Smooth muscle cell (in vitro differentiated cells): ENCODE data around the gene TBC1D13. TPM values are rescaled to one million over a fixed set of nuclear protein-coding genes. Genes with fewer than 3 reads are reported as not detected.

Experiments
- DNase-seq: peaks from one replicate; lab custom pipeline; 2025; ENCODE audit not compliant: unreplicated experiment; lab: John Stamatoyannopoulos, UW
- H2AFZ ChIP-seq: fragments of 200-600 bp; sonication (generic); 2 replicates; pipeline ENCODE4 v1.6.0; 2016; ENCODE audit warnings: antibody characterized with exemption, low read depth, mild to moderate bottlenecking
- H3F3A ChIP-seq: fragments of 200-600 bp; sonication (generic); 2 replicates; pipeline ENCODE4 v1.6.0; 2017; ENCODE audit warnings: antibody characterized with exemption, low read depth
- H3K27ac ChIP-seq: fragments of 200-600 bp; sonication (generic); 2 replicates; pipeline ENCODE4 v1.5.1; 2016; ENCODE audit warnings: low read depth, mild to moderate bottlenecking
- H3K27me3 ChIP-seq: fragments of 200-600 bp; sonication (generic); 2 replicates; pipeline ENCODE4 v1.6.1; 2016; ENCODE audit warnings: low read depth, mild to moderate bottlenecking
- H3K36me3 ChIP-seq: fragments of 200-600 bp; sonication (generic); 2 replicates; pipeline ENCODE4 v1.5.1; 2016; ENCODE audit warnings: low read depth
- H3K4me1 ChIP-seq: fragments of 200-600 bp; sonication (generic); 2 replicates; pipeline ENCODE4 v1.5.1; 2016; ENCODE audit warnings: low read depth
- H3K4me2 ChIP-seq: fragments of 200-600 bp; sonication (generic); 2 replicates; pipeline ENCODE4 v1.6.0; 2016; ENCODE audit warnings: mild to moderate bottlenecking
- H3K4me3 ChIP-seq: fragments of 200-600 bp; sonication (generic); 2 replicates; pipeline ENCODE4 v1.5.1; 2016; ENCODE audit warnings: mild to moderate bottlenecking
- H3K79me2 ChIP-seq: fragments of 200-600 bp; sonication (generic); 2 replicates; pipeline ENCODE4 v1.6.0; 2016; ENCODE audit warnings: low read depth, mild to moderate bottlenecking
- H3K9ac ChIP-seq: fragments of 200-600 bp; sonication (generic); 2 replicates; pipeline ENCODE4 v1.6.0; 2016; ENCODE audit warnings: low read depth
- H3K9me3 ChIP-seq: fragments of 200-600 bp; sonication (generic); replicated peaks from 2 replicates; pipeline ENCODE4 v1.5.1; 2016; ENCODE audit warnings: low read depth
- H4K20me1 ChIP-seq: fragments of 200-600 bp; sonication (generic); 2 replicates; pipeline ENCODE4 v1.6.0; 2016; ENCODE audit warnings: low read depth
- WGBS: methylation state at CpG from one replicate; pipeline ENCODE4 v1.1.7; 2016; ENCODE audit warnings: low lambda C conversion rate; 5-methylcytosine and 5-hydroxymethylcytosine counted together
- polyA plus RNA-seq: library from polyadenylated mRNA; unstranded; fragments of >200 nt; fragmentation: Nextera tagmentation; extraction: Ambion mirVana; gene quantifications from 2 replicates; pipeline ENCODE4 v1.2.1, GENCODE V29; 2016
- total RNA-seq: library from RNA; depleted of rRNA; stranded (reverse); fragments of >200 nt; gene quantifications from 2 replicates; pipeline ENCODE4 v1.2.3, GENCODE V29; 2014
- TF ChIP-seq, protein P1 (sequence below): fragments of 200-600 bp; sonication (generic); IDR thresholded peaks from 2 replicates; pipeline ENCODE4 v1.5.1; 2017; ENCODE audit warnings: borderline replicate concordance, mild to moderate bottlenecking, antibody characterized with exemption; ENCODE audit not compliant: insufficient read depth, poor library complexity, severe bottlenecking

The TBC1D13 gene
- total and polyA plus RNA-seq, 2 experiments from 2014 or later, result 7.6 to 29.3 TPM

DNA sequence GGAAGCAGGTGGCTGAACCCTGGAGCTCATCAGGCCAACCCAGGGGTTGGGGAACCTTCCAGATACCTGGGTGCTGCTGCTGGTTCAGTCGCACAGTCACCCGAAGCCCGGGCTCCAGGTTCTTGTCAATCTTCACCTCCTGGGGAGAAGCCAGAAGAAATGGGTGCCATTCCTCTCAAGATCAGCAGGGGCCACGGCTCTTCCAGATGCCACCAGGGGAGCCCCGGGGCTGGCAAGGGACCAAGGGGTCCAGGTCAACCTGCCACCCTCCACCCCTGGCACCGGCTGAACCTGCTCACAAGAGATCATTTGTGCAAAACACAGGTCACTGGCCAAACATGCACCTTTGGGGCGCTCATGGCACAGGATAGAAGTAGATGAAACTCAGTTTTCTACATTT lies 37.9 kb downstream of the TBC1D13 start:
- DNase-seq, result no peak
- H3K4me1 ChIP-seq, result peaks cover 8% of the 10 kb centered on the region
- H3K27ac ChIP-seq, result no peak overlapping the region
- no peak overlapping the region for H3K9ac ChIP-seq
- H3K4me2 ChIP-seq, result no peak overlapping the region
- H3F3A ChIP-seq, result no peaks in the 10 kb centered on the region
- TF ChIP-seq, protein P1, sequence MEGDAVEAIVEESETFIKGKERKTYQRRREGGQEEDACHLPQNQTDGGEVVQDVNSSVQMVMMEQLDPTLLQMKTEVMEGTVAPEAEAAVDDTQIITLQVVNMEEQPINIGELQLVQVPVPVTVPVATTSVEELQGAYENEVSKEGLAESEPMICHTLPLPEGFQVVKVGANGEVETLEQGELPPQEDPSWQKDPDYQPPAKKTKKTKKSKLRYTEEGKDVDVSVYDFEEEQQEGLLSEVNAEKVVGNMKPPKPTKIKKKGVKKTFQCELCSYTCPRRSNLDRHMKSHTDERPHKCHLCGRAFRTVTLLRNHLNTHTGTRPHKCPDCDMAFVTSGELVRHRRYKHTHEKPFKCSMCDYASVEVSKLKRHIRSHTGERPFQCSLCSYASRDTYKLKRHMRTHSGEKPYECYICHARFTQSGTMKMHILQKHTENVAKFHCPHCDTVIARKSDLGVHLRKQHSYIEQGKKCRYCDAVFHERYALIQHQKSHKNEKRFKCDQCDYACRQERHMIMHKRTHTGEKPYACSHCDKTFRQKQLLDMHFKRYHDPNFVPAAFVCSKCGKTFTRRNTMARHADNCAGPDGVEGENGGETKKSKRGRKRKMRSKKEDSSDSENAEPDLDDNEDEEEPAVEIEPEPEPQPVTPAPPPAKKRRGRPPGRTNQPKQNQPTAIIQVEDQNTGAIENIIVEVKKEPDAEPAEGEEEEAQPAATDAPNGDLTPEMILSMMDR, result no peak
- H3K79me2 ChIP-seq, result no peaks in the 10 kb centered on the region
- no peaks in the 10 kb centered on the region for H3K9me3 ChIP-seq
- H3K4me3 ChIP-seq, result no peak overlapping the region
- WGBS, result 98% methylated on average over 7 of the region's 7 CpGs
- no peak overlapping the region for H2AFZ ChIP-seq
- no peaks in the 10 kb centered on the region for H3K36me3 ChIP-seq
- H4K20me1 ChIP-seq, result no peaks in the 10 kb centered on the region
- H3K27me3 ChIP-seq, result no peaks in the 10 kb centered on the region

DNA sequence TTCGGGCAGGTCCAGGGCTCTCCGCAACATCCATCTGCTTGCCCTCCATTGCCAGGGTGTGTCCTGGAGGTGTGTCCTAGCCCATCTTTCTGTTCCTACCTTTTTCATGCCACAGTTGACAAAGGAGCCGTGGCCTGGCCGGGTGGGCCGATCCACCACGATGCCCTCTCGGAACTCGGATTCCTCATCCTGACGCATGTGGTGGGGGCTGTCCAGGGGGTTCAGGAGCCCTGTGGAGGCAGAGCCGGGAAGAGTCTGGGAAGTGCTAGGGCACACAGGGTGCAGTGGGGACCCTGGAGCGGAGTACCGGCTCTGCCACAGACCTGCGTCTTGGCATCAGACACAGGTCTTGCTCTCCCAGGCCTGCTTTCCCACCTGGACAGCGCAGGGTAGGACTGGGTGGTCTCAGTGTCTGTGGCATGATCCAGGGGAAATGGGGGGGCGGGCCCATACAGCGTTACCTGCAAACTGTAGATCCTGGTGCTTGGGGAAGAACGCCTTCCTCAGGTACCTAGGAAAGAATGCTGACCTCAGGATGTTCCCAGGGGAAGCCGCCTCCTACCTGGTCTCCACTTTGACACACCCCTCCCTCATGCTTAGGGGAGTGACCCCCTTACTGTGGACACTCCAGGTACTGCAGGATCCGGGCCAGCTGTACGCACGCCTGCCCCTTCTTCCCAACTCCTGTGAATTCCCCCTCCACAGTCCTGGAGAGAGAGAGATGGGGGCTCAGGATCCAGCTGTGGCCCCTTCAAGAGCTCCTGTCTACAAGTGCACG lies 39.1 kb downstream of the TBC1D13 start:
- TF ChIP-seq, protein P1, result no peak
- DNase-seq, result no peak
- WGBS, result 95% methylated on average over 22 of the region's 22 CpGs
- no peaks in the 10 kb centered on the region for H3K9me3 ChIP-seq
- peaks cover 8% of the 10 kb centered on the region for H3K4me1 ChIP-seq
- H2AFZ ChIP-seq, result no peak overlapping the region
- H3K79me2 ChIP-seq, result no peaks in the 10 kb centered on the region
- no peaks in the 10 kb centered on the region for H3K36me3 ChIP-seq
- no peaks in the 10 kb centered on the region for H3F3A ChIP-seq
- H3K27me3 ChIP-seq, result no peaks in the 10 kb centered on the region
- no peak overlapping the region for H3K9ac ChIP-seq
- H3K4me3 ChIP-seq, result no peak overlapping the region
- H3K27ac ChIP-seq, result no peak overlapping the region
- no peaks in the 10 kb centered on the region for H4K20me1 ChIP-seq
- no peak overlapping the region for H3K4me2 ChIP-seq

DNA sequence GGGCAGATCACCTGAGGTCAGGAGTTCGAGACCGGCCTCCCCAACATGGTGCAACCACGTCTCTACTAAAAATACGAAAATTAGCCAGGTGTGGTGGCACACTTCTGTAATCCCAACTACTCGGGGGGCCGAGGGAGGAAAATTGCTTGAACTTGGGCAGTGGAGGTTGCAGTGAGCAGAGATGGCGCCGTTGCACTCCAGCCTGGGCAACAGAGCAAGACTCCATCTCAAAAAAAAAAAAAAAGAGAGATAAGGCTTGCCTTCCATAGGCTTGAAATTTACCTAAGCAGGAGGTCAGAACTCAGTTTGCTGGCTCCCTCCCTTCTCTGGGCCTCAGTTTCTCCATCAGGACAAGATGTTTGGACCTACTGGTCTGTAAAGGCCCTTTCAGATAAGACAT lies 41.2 kb downstream of the TBC1D13 start:
- TF ChIP-seq, protein P1, result no peak
- Histone ChIP-seq H2AFZ (no peak overlapping the region), H3K36me3 (no peaks in the 10 kb centered on the region), H3K27me3 (no peaks in the 10 kb centered on the region), H3F3A (no peaks in the 10 kb centered on the region), H4K20me1 (no peaks in the 10 kb centered on the region), H3K27ac (no peak overlapping the region), H3K4me2 (peak overlapping the region; percentile 98), H3K9ac (no peak overlapping the region), H3K4me1 (peaks cover 8% of the 10 kb centered on the region), H3K9me3 (no peaks in the 10 kb centered on the region), H3K79me2 (no peaks in the 10 kb centered on the region), H3K4me3 (no peak overlapping the region)
- WGBS, result 95% methylated on average over 8 of the region's 8 CpGs
- DNase-seq, result no peak
